OCI-LY3 (cell line): ENCODE data around the gene CCDC187.

Experiments used
- CTCF ChIP-seq: fragments of 200-600, 300-600 bp; sonication (generic); IDR thresholded peaks from 2 replicates; pipeline ENCODE4 v1.5.1; 2014; ENCODE audit warnings: antibody characterized with exemption, low read length, low read depth
- EZH2phosphoT487 ChIP-seq: fragments of 200-600 bp; shearing (Covaris generic); IDR thresholded peaks from 2 replicates; pipeline ENCODE4 v1.6.1; 2018; ENCODE audit warnings: antibody characterized with exemption, mixed run types, low read depth

GRCh38 chr9:136235709-136236455 lies 68.0 kb downstream of the CCDC187 start:
- no peak for TF ChIP-seq CTCF
- no peak for TF ChIP-seq EZH2phosphoT487
